ENCODE data around the gene GRIK4. TPM values are rescaled to one million over a fixed set of nuclear protein-coding genes. Genes with fewer than 3 reads are reported as not detected.

The GRIK4 gene
- total RNA-seq, 2 experiments from 2014 or later, result not detected

DNA sequence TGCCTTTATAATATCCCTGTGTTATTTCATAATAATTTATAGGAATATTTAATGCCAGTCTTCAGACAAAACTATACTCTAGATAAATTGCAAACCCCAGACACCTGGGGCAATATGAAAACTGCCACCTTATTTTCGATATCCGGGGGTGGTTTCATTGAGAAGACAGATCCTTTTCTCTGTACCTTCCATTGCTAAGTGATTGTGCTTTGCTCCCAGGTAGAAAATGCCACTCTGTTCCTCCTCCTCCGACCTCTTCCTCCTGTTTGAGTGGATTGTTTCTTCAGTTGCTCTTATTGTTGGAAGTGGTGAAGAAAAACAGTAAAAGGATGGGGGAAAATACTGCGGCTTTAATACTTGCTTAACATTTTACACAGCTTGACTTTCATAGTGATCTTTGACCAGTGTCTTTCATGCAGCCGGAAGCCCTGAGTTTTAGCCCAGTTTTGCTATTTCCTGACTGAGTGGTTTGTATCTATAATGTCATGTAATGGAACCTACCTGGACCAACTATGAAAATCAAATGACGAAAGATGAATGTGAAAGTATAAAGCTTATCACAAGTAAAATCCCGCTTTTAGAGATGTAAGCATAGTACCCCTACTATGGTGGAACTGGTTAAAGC, 5.6 kb upstream of the GRIK4 start:
- Histone ChIP-seq H3K27ac (ENCODE audit: low read depth in 1 of 2, low read length in 2 of 2) (no peak overlapping the region), H3K27me3 (ENCODE audit: control insufficient read depth in 1 of 2, insufficient read depth in 2 of 2, low read length in 2 of 2) (peaks cover 37 to 59% of the 10 kb centered on the region in 2 experiments), H3K4me1 (ENCODE audit: insufficient read depth, low read length) (no peaks in the 10 kb centered on the region), H3K4me3 (ENCODE audit: low read length) (no peak overlapping the region), H3K9me3 (ENCODE audit: control insufficient read depth in 1 of 2, insufficient read depth in 1 of 2, low read length in 2 of 2) (no peaks in the 10 kb centered on the region), H3K36me3 (ENCODE audit: insufficient read depth, low read length) (no peaks in the 10 kb centered on the region)
- intact Hi-C loops (cut with DNase I, micrococcal nuclease), result loop anchor here in 1 of 2 experiments (5.0 kb wide), 1 partner anchor 181 kb away; no protein-coding TSS in a partner anchor
- no peaks in the 10 kb centered on the region for H3K4me1 Mint-ChIP-seq (ENCODE audit: low read depth)
- H3K9me3 Mint-ChIP-seq, result no peaks in the 10 kb centered on the region
- ChIA-PET POLR2A (no interaction called here), CTCF (no interaction called here)
- no peak overlapping the region for H3K4me3 Mint-ChIP-seq
- ATAC-seq (ENCODE audit: poor library complexity) (no peak), DNase-seq (no peak)
- no peak overlapping the region for H3K27ac Mint-ChIP-seq
- TF ChIP-seq, protein P1, sequence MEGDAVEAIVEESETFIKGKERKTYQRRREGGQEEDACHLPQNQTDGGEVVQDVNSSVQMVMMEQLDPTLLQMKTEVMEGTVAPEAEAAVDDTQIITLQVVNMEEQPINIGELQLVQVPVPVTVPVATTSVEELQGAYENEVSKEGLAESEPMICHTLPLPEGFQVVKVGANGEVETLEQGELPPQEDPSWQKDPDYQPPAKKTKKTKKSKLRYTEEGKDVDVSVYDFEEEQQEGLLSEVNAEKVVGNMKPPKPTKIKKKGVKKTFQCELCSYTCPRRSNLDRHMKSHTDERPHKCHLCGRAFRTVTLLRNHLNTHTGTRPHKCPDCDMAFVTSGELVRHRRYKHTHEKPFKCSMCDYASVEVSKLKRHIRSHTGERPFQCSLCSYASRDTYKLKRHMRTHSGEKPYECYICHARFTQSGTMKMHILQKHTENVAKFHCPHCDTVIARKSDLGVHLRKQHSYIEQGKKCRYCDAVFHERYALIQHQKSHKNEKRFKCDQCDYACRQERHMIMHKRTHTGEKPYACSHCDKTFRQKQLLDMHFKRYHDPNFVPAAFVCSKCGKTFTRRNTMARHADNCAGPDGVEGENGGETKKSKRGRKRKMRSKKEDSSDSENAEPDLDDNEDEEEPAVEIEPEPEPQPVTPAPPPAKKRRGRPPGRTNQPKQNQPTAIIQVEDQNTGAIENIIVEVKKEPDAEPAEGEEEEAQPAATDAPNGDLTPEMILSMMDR (IDR thresholded peaks at IDR 0.05), result no peak
- H3K36me3 Mint-ChIP-seq (ENCODE audit: low read depth), result no peaks in the 10 kb centered on the region
- H3K27me3 Mint-ChIP-seq, result peaks cover 92% of the 10 kb centered on the region

DNA sequence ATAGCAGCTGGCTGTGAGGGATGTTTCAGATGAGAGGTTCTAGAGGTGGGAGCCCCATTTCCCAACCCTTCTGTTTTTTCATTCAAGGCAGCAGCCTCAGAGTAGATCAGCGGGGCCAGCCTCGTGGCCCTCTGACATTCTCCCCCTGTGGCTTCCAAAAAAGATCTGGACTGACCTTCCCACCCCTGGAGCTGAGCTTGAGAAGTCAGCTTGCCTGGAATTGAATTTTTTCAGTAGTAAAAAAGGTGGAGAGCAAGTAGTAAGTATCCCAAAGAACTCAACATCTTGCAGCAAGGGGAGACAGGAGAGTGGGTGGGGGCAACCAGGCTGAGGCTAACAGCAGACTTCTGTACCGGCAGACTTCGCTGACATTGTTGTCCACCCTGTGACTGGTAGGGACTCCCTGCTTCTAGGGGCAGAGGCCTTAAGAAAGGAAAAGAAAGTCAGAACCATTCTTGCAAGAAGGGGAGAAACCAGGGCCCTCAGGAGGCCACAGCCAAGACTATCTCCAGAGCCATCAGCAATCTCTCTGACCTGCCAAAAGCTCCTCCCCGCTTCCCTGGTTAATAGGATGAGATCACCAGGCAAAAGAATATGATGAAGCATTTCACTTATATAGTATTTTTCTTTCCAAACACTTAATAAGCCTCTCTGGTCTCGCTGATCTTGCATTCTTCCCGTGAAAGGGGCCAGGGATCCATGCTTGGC, 2.0 kb upstream of the GRIK4 start:
- DNase-seq, result no peak
- H3K9me3 ChIP-seq (ENCODE audit: control insufficient read depth in 1 of 2, insufficient read depth in 1 of 2, low read length in 2 of 2), result no peaks in the 10 kb centered on the region
- H3K27ac Mint-ChIP-seq, result no peak overlapping the region
- H3K4me1 ChIP-seq (ENCODE audit: insufficient read depth, low read length), result no peaks in the 10 kb centered on the region
- POLR2A ChIA-PET, result no interaction called here
- H3K4me3 Mint-ChIP-seq, result no peak overlapping the region
- ATAC-seq (ENCODE audit: poor library complexity), result no peak
- CTCF ChIA-PET, result no interaction called here
- no peak overlapping the region for H3K4me3 ChIP-seq (ENCODE audit: low read length)
- H3K4me1 Mint-ChIP-seq (ENCODE audit: low read depth), result no peaks in the 10 kb centered on the region
- H3K27ac ChIP-seq (ENCODE audit: low read depth in 1 of 2, low read length in 2 of 2), result no peak overlapping the region
- peaks cover 39 to 64% of the 10 kb centered on the region in 2 experiments for H3K27me3 ChIP-seq (ENCODE audit: control insufficient read depth in 1 of 2, insufficient read depth in 2 of 2, low read length in 2 of 2)
- peaks cover 88% of the 10 kb centered on the region for H3K27me3 Mint-ChIP-seq
- H3K36me3 Mint-ChIP-seq (ENCODE audit: low read depth), result no peaks in the 10 kb centered on the region
- intact Hi-C loops (cut with DNase I, micrococcal nuclease), result loop anchor here (2.0 to 5.0 kb wide), 6 partner anchors 177 to 685 kb away; no protein-coding TSS in a partner anchor
- H3K36me3 ChIP-seq (ENCODE audit: insufficient read depth, low read length), result no peaks in the 10 kb centered on the region
- no peaks in the 10 kb centered on the region for H3K9me3 Mint-ChIP-seq
- TF ChIP-seq, protein P1 (IDR thresholded peaks at IDR 0.05), result no peak

GRCh38 chr11:120510406-120511115, 987 bp upstream of the GRIK4 start:
- DNase-seq, result no peak

More at GRCh38 chr11:120510406-120511115, 987 bp upstream of the GRIK4 start:
- H3K4me3 ChIP-seq (ENCODE audit: low read length), result no peak overlapping the region
- no peak overlapping the region for H3K27ac ChIP-seq (ENCODE audit: low read depth in 1 of 2, low read length in 2 of 2)
- no peaks in the 10 kb centered on the region for H3K9me3 Mint-ChIP-seq
- H3K4me1 Mint-ChIP-seq (ENCODE audit: low read depth), result no peaks in the 10 kb centered on the region
- no peak overlapping the region for H3K27ac Mint-ChIP-seq
- intact Hi-C loops (cut with DNase I, micrococcal nuclease), result loop anchor here (2.0 to 5.0 kb wide), 5 partner anchors 178 to 684 kb away; no protein-coding TSS in a partner anchor
- H3K9me3 ChIP-seq (ENCODE audit: control insufficient read depth in 1 of 2, insufficient read depth in 1 of 2, low read length in 2 of 2), result no peaks in the 10 kb centered on the region
- peaks cover 91% of the 10 kb centered on the region for H3K27me3 Mint-ChIP-seq
- no peaks in the 10 kb centered on the region for H3K36me3 Mint-ChIP-seq (ENCODE audit: low read depth)
- H3K4me3 Mint-ChIP-seq, result peak overlapping the region; percentile 7
- ATAC-seq (ENCODE audit: poor library complexity), result no peak
- H3K27me3 ChIP-seq (ENCODE audit: control insufficient read depth in 1 of 2, insufficient read depth in 2 of 2, low read length in 2 of 2), result peaks cover 38 to 56% of the 10 kb centered on the region in 2 experiments
- POLR2A ChIA-PET, result no interaction called here
- no peaks in the 10 kb centered on the region for H3K36me3 ChIP-seq (ENCODE audit: insufficient read depth, low read length)
- H3K4me1 ChIP-seq (ENCODE audit: insufficient read depth, low read length), result no peaks in the 10 kb centered on the region
- CTCF ChIA-PET, result no interaction called here
- TF ChIP-seq, protein P1 (IDR thresholded peaks at IDR 0.05), result no peak

All from CD4-positive, alpha-beta T cell (primary cell).